Stimulated activated naive CD4-positive, alpha-beta T cell (primary cell): ENCODE results near the gene PLEKHH1.

Source experiments
- DNase-seq, 6 experiments: peaks; one replicate each; lab custom pipeline; 2025; lab: John Stamatoyannopoulos, UW

Gene PLEKHH1

GRCh38 chr14:67532998-67533753 lies at the start of gene PLEKHH1:
TSS of gene PLEKHH1 (plus strand) at chr14:67533290. CDS start at chr14:67541868, 8,578 bp downstream.
- DNase-seq, result peak in 5 of 6 experiments; percentile 11 to 20 (median 12)

DNA sequence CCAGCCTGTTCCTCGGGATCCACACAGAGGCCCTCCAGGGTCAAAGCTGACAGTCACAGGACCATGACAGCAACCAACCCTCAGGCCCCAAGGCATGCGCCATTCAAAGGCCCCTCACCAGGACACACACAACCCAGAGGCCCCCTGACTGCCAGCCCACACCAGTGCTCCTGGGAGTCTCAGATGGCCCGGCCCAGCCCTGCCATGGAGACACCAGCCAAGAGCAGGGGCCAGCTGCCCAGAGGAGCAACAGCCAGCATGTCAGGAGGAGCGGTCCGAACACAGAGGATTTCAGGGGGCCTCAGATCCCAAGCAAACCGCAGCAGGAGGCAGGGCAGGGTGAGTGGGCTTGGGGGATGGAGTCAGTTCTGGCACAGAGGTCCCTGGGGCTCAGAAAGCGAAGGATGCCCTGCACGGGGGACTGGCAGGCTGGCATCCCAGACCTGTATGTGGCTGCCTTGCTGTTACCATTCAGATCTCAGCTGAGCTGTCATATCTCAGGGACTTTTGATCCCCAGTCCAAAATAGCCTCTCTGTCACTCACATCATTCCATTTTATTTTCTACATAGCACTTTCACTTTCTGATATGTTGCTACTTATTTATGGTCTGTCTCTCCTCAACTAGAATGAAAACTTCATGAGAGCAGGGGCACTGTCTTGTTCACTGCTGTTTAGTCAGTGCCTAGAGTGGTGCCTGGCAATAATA lies 49.4 kb upstream of the PLEKHH1 start:
- DNase-seq, result no peak

DNA sequence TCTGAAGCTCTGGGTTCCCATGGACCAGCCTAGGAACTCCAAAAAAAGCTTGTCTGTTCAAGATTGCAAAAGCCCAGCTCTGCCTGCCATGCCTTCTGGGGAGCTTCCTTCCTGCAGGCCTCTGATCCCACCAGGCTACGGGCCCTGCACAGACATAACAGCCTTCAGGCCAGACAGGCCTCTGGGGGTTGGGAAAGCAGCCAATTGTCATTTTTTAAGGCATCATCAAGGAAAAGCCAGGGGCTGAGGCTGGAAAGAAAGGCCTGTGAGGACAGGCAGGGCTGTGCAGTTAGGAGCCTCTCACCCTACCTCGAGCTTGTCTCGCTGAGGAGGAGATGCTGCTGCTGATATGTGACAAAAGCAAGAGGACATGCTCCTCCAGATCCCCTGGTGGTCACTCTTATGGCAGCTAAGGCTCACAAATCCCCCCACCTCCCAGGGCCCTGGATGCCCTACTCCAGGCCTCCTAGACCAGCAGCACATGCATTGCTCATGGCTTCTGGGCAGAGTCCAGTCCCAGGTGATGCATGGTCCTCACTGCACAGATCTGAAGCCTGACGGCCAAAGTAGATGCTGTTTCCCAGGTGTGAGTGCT lies 47.5 kb upstream of the PLEKHH1 start:
- DNase-seq, result no peak

DNA sequence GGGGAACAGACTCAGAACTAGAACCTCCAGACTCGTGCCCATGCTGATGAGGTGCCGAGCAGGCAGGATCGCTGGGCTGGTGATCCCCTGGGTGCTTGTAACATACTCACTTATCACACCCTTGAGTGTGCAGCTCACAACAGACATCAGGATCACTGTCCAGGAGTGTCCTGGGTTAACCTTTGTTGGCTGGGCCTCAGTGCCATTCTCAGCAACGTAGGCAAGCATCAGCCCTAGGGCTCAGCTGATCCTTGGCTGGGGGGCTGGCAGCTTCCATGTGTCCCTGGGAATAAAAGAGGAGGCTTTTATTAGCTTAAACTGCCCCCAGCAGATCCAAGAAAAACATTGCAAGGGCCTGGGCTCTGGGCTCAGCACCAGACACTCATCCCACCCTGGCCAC lies 46.2 kb upstream of the PLEKHH1 start:
- no peak for DNase-seq

- DNase-seq, result no peak
These were observed 45.8 kb upstream of the PLEKHH1 start for GRCh38 chr14:67487332-67487731.

DNA sequence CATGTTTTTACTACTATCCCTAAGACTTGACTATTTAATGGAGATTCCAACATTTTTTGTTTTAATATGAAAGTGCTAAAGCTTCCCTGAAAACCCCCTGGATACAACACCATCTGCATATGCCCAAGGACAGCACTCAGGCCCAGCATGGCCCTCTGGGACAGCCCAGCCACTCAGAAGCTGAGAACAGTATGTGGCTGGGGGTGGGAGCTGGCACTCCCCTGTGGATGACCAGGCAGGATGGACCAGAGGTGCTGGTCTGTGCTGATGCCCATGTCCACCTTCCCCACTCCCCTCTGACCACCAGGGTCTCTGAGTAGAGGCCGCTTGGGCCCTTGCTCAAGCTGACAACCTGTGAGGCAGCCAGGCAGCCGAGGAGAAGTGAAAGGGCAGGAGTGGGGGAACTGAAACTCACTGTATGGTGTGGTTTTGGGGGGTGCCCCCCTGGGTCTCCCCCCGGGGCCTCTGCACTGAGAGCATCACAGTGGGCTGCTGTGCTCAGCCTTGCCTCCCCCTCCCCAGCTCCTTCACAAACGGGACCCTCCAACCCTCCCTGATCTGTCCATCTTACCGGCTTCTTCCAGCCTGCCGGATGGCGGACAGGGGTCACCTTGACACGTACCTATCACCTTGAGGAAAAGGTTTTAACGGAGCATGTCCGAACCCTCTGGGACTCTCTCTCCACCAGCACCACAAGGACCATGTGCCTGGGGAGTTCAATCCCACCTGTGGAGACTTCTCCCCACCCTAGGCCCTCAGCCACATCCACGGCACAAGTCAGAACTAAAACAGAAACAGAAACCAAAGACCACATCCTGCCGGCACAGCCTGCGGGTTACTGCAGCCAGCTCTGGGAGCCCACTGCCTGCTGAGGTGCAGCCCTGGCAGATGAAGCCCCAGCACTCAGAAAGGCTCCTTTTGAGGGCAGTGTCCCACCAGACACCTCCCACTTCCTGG lies 44.9 kb upstream of the PLEKHH1 start, which contains the start of gene TMEM229B:
Gene TMEM229B (minus strand): TSS at position 785 of the 957 bp plus-strand sequence. CDS start 14,798 bp downstream, outside the sequence.
- peak; percentile 25 to 84 (median 65) for DNase-seq

DNA sequence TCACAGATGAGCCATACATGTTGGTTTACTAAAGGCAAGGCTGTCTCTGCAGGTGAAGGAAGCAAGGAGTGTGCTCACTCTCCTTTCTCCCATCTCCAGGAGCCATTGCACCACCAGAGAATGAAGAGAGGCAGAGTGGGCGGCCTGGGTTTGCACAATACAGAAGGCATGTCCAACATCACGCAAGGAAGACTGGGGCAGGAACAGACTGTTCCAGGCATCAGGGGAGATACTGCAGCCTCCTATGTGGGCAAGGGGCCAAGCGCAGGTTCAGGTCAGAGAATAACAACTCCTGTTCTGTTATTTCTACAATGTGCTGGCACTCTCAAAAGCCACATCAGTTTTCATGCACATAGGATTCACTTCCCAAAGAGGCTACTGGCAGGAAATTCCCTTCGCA lies 42.9 kb upstream of the PLEKHH1 start:
- DNase-seq, result no peak

DNA sequence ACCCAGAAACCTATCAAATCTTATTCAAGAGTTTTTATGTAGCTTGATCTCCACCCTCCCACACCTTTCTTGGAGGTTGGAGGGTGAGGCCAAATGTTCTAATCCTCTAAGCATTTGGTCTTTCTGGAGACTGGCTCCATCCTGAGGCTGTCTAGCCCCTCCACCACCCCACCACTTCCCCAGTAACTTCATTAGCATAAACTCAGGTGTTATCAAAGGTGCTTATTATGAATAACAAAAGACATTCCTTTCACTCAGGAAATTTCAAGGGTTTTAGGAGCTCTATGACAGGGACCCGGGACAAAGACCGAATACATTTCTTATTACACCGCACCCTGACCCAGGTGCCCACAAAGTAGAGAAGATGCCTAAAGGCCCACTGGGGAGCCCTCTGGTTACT lies 41.8 kb upstream of the PLEKHH1 start:
- no peak for DNase-seq

GRCh38 chr14:67491741-67492507 lies 41.2 kb upstream of the PLEKHH1 start:
- no peak for DNase-seq

DNA sequence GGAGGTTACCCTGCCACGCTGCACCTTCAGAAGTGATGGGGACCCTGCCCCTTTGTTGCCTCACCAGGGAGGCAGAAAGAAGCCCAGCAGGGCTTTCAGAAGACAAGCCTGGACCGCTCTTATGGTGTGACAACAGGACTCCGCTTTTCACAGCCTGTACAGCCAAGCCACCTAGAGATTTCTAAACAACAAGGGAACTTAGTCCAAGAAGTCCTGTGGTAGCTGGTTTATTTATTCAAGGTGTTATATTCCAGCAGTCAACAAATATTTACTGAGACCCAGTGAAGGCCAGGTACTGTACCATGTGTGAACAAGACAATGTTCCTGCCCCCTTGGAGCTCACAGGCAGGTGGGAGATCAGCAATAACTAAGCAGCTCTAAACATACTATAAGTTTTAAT lies 40.6 kb upstream of the PLEKHH1 start:
- DNase-seq, result no peak

DNA sequence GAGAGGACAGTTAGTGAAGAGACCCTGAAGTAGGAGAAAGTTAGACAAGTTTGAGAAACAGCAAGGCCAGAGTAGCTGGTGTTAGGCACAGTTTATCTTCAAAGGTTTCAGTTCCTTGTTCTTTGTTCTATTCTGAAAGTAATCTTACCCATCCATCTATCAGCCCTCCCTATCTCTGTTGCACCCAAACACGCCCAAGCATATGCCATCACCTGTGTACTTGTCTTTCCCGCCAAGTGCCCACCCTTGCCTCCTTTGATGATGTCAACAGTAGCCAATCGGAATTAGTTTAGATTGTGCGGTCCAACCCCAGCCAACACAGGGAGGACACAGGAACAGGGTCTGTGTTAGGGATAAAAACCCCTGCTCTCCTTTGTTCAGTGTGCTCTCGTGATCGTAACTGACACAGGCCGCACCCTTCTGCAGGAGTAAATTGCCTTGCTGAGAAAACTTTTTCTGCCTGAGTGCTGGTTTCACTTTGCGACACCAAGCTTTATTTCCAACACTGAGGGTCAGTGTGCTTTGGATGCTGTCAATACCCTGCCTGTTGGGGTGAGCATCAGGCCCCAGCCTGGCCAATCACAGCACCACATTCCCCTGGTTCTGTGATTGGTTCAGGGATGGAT lies 39.9 kb upstream of the PLEKHH1 start:
- DNase-seq, result no peak

GRCh38 chr14:67495827-67496226 lies 37.3 kb upstream of the PLEKHH1 start:
- no peak for DNase-seq

DNA sequence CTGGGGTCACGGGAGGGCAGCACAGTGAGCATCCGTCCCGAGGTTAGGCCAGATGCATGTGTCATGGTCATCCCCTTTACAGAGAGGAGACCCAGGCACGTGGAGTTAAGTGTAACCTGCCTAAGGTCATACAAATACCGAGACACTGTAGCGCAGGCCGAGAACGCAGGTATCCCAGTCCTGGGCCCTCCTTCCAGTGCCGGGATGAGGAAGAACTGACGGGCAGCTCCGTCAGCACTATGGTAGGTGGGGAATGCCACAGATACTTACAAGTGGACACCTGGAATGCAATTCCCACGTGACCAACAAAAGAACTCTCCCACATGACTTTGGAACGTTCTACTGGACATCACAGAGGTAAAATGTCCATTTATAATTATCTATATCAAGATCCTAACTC lies 35.9 kb upstream of the PLEKHH1 start:
- DNase-seq, result no peak

DNA sequence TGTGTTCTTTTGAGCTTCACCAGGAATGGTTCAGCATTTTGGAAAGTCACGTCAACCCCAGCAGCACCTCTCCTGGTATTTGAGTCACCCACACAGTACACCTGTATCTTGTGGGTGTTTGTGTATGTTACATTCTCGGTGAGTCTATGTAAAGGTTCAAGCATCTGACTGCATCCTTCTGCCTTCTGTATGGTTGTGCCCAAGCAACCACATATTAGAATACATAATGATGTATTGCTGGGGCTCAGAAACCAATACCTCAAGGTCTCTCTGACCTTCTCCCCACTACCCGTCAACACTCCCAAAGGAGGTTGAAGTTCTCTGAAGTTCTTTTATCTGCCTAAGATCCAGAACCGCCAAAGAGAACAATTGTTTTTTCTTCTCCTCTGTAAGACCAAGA lies 35.4 kb upstream of the PLEKHH1 start:
- no peak for DNase-seq

DNA sequence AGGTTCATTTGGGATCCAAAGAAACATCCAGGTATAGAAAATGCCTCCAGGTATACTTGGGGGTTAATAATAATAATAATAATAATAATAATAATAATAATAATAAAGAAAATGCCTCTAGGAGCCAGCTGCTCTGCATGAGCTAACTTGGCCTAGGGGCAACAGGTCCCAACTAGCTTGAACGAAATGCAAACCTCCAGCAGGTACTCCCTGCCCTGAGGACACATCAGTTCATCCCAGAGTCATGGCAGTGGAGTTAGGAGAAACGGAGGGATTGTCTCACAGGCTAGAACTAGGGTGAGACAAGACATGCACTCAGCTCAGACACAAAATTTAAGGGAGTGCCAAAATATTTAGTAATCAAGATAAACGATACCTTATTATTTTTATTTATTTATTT lies 32.1 kb upstream of the PLEKHH1 start:
- DNase-seq, result no peak

DNA sequence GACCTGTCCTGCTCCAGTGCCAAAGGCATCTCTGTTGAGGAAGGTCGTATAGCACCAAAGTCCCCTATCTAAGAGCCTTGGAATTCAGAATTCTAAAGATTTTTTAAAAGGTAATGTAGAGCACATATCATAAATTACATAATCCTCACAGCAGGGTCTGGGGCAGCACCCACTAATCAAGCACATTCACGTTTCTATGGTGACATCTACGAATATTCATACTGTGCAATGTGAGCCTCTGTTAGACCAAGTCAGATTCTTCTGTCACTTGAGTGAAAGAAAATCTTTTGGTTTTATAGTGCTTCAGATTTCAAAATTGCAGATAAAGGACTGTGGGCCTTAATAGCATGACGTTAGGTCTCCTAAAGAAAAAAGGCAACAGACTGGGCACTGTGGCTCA lies 31.4 kb upstream of the PLEKHH1 start:
- no peak for DNase-seq

GRCh38 chr14:67502867-67503266 lies 30.2 kb upstream of the PLEKHH1 start:
- DNase-seq, result no peak

DNA sequence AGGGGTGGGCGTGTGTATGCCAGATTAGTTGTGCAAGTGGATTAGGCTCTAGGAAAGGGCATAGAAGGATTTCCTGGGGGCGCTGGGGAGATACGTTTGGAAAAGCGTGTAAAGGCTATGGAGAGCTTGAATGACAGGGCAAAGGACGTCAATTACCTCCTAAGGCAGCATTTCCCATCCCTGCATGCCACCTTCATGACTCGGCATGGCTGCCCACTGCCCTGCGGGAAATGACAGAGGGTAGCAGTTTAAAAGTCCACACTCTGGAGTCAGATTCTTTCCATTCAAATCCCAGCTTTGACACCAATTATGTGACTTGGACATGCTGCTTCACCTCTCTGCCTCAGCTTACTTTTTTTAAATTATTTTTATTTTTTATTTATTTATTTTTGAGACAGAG lies 29.8 kb upstream of the PLEKHH1 start:
- DNase-seq, result no peak

GRCh38 chr14:67505254-67505653 lies 27.8 kb upstream of the PLEKHH1 start:
- DNase-seq, result no peak

- DNase-seq, result no peak
These were observed 24.1 kb upstream of the PLEKHH1 start for GRCh38 chr14:67508956-67509355.

GRCh38 chr14:67510121-67510520 lies 23.0 kb upstream of the PLEKHH1 start:
- DNase-seq, result no peak
